ENCODE data around the gene ADAMTSL1. TPM values are rescaled to one million over a fixed set of nuclear protein-coding genes. Genes with fewer than 3 reads are reported as not detected.
A peak's percentile ranks its signal among the peaks of the same experiment; 100 is the strongest.

Gene ADAMTSL1
- total and polyA plus RNA-seq, 12 donors: 0.37 to 5.2 (median 1.9) TPM

GRCh38 chr9:18534611-18535010 lies 60.7 kb downstream of the ADAMTSL1 start:
- peaks cover 0 to 7% (median 0%) of the 10 kb centered on the region in 9 donors for H3K4me1 ChIP-seq
- H3K27ac ChIP-seq: no peak overlapping the region
- no peak for DNase-seq
- no peak for TF ChIP-seq CTCF (IDR thresholded peaks at IDR 0.05)
- H3K27me3 ChIP-seq: no peaks in the 10 kb centered on the region
- WGBS, 2 donors: 92 to 95% methylated on average over 2 of the region's 2 CpGs
- H3K36me3 ChIP-seq: peaks cover 0 to 14% (median 0%) of the 10 kb centered on the region in 9 donors
- intact Hi-C loops (cut with DNase I): no loop called here
- H3K9me3 ChIP-seq: peaks cover 0 to 36% (median 16%) of the 10 kb centered on the region in 11 donors
- ATAC-seq: no peak
- H3K4me3 ChIP-seq: no peak overlapping the region

- DNase-seq (no peak), ATAC-seq (no peak)
- no peak overlapping the region for H3K27ac ChIP-seq
- intact Hi-C loops (cut with DNase I): no loop called here
- H3K36me3 ChIP-seq: peaks cover 0 to 14% (median 0%) of the 10 kb centered on the region in 9 donors
- no peaks in the 10 kb centered on the region for H3K27me3 ChIP-seq
- no peaks in the 10 kb centered on the region for H3K4me1 ChIP-seq
- peaks cover 0 to 36% (median 16%) of the 10 kb centered on the region in 11 donors for H3K9me3 ChIP-seq
- no peak overlapping the region for H3K4me3 ChIP-seq
- TF ChIP-seq CTCF (IDR thresholded peaks at IDR 0.05): no peak
Measured at GRCh38 chr9:18536554-18536953, 62.6 kb downstream of the ADAMTSL1 start.

- H3K4me3 ChIP-seq: no peak overlapping the region
- intact Hi-C loops (cut with DNase I): no loop called here
- H3K27me3 ChIP-seq: no peaks in the 10 kb centered on the region
- peaks cover 0 to 14% (median 0%) of the 10 kb centered on the region in 9 donors for H3K36me3 ChIP-seq
- H3K27ac ChIP-seq: no peak overlapping the region
- DNase-seq: no peak
- peaks cover 0 to 19% (median 6%) of the 10 kb centered on the region in 9 donors for H3K4me1 ChIP-seq
- TF ChIP-seq CTCF (IDR thresholded peaks at IDR 0.05): no peak
- H3K9me3 ChIP-seq: peaks cover 0 to 24% (median 14%) of the 10 kb centered on the region in 11 donors
- no peak for ATAC-seq
- WGBS, 2 donors: 92 to 94% methylated on average over 5 of the region's 5 CpGs
Measured at GRCh38 chr9:18539203-18539693, 65.3 kb downstream of the ADAMTSL1 start.

- H3K27me3 ChIP-seq: no peaks in the 10 kb centered on the region
- no peak for DNase-seq
- ATAC-seq: no peak
- no peaks in the 10 kb centered on the region for H3K36me3 ChIP-seq
- WGBS, 2 donors: 71 to 73% methylated on average over 2 of the region's 2 CpGs
- H3K4me3 ChIP-seq: no peak overlapping the region
- H3K9me3 ChIP-seq: no peaks in the 10 kb centered on the region
- no peak for TF ChIP-seq CTCF (IDR thresholded peaks at IDR 0.05)
- peak overlapping the region in 2 of 10 donors; percentile 43 to 46 for H3K27ac ChIP-seq
- intact Hi-C loops (cut with DNase I): no loop called here
- H3K4me1 ChIP-seq: peaks cover 0 to 19% (median 6%) of the 10 kb centered on the region in 9 donors
Measured at GRCh38 chr9:18542837-18543405, 69.0 kb downstream of the ADAMTSL1 start.
